VCaP (cell line): ENCODE measurements around the gene TMEM139.

ENCODE experiments used
- H3K27ac ChIP-seq: fragments of 450-650 bp; 2 replicates; pipeline ENCODE4 v1.5.1; 2017
- CTCF ChIP-seq: fragments of 450-650 bp; conservative IDR thresholded peaks from 2 replicates; pipeline ENCODE4 v1.5.1; 2017; ENCODE audit warnings: mild to moderate bottlenecking, moderate library complexity

Gene TMEM139

GRCh38 chr7:143269251-143269650 is 15.5 kb upstream of the TMEM139 start:
- H3K27ac ChIP-seq: no peak overlapping the region
- TF ChIP-seq CTCF: no peak

GRCh38 chr7:143271240-143271639 is 13.5 kb upstream of the TMEM139 start:
- no peak for TF ChIP-seq CTCF
- H3K27ac ChIP-seq: no peak overlapping the region

GRCh38 chr7:143272871-143273270 is 11.9 kb upstream of the TMEM139 start:
- no peak overlapping the region for H3K27ac ChIP-seq
- TF ChIP-seq CTCF: no peak

GRCh38 chr7:143279186-143280098 is 5.3 kb upstream of the TMEM139 start:
- peak overlapping the region; percentile 25 for H3K27ac ChIP-seq
- no peak for TF ChIP-seq CTCF

- TF ChIP-seq CTCF: no peak
- H3K27ac ChIP-seq: peak overlapping the region; percentile 25; the same call in 1 of the 2 replicates
Observed at GRCh38 chr7:143280160-143280559, 4.6 kb upstream of the TMEM139 start.

- no peak for TF ChIP-seq CTCF
- no peak overlapping the region for H3K27ac ChIP-seq
Observed at GRCh38 chr7:143280566-143280965, 4.2 kb upstream of the TMEM139 start.

GRCh38 chr7:143281529-143281928 is 3.2 kb upstream of the TMEM139 start:
- H3K27ac ChIP-seq: no peak overlapping the region
- no peak for TF ChIP-seq CTCF
